SK-MEL-5 (cell line): ENCODE measurements around the gene PDS5B. TPM values are rescaled to one million over a fixed set of nuclear protein-coding genes. Genes with fewer than 3 reads are reported as not detected.
"Not testable (repeated sequence)": the region's sequence is repeated elsewhere in the genome, so short reads cannot be mapped to it uniquely, and the experiment has no call there.

Experiments
- DNase-seq: peaks from one replicate; pipeline ENCODE4 v3.0.0-alpha.2; 2016; ENCODE audit warnings: low read depth, low spot score
- in situ Hi-C: cut with HindIII; loops from 2 replicates; pipeline ENCODE4 v1.10.0; 2016; ENCODE audit warnings: low sequenced_read_pairs, high pct_unique_total_duplicates, low pct_unique_long_range_greater_than_20kb
- small RNA-seq, 2 experiments: library from RNA; depleted of rRNA; stranded (forward); fragments of <200 nt; gene quantifications; one replicate each; pipeline ENCODE3, GENCODE V24; 2014
- total RNA-seq: library from RNA; depleted of rRNA; stranded (reverse); fragments of >200 nt; shearing (Covaris generic); gene quantifications from 2 replicates; pipeline ENCODE4 v1.2.3, GENCODE V29; 2014; rRNA removed

The PDS5B gene
- total RNA-seq, 1 experiment from 2014 or later: 15.2 TPM

DNA sequence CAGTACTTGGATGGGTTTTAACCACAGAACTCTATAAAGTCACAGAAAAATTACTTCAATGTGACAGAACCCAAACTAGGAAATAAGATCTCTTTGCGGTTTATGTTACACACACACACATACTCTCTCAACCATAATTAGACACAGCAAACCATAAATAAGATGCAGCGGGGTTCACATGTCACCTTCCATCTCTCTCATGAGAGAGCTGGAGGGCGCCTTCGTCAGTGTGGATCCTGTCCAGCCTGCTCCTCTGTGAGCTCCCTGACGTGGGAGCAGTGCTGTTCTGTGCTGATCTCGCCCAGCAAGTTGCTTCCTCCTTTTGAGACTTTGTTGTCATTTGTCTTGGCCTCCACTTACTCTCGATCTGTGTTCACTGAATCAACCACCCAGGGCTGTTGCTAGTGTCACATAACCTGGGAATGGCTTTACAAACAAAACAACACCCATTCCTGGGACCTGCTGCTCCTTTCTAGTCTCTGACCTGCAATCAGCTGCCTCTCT is 225.1 kb downstream of the PDS5B start:
- in situ Hi-C loops: no loop called here
- no peak for DNase-seq

GRCh38 chr13:32821149-32821688 is 235.0 kb downstream of the PDS5B start:
- no peak for DNase-seq
- in situ Hi-C loops: no loop called here

GRCh38 chr13:32822771-32823170 is 236.5 kb downstream of the PDS5B start:
- in situ Hi-C loops: no loop called here
- no peak for DNase-seq

- in situ Hi-C loops: no loop called here
- DNase-seq: no peak
Observed at GRCh38 chr13:32823597-32823996, 237.3 kb downstream of the PDS5B start.

- in situ Hi-C loops: no loop called here
- peak; percentile 17 for DNase-seq
Observed at GRCh38 chr13:32824061-32824460, 237.8 kb downstream of the PDS5B start.

DNA sequence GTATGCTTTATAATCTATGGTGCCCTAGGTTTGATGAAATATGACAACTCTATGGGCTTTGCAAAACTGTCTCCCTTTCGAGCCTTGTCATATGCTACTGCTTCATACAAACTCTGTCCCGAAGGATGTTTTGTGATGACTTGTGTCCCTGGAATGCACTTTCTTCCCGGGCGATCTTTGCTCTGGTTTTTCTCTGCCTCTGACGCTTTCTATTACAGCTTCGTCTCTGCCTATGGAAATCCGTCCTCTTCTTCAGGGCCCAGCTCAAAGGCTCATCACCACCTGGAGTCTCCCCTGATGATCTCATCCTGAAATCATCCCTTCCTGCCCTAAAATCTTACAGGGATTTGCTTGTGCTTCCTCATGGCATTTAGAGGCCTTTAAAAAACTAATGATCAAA is 238.4 kb downstream of the PDS5B start:
- in situ Hi-C loops: no loop called here
- no peak for DNase-seq

DNA sequence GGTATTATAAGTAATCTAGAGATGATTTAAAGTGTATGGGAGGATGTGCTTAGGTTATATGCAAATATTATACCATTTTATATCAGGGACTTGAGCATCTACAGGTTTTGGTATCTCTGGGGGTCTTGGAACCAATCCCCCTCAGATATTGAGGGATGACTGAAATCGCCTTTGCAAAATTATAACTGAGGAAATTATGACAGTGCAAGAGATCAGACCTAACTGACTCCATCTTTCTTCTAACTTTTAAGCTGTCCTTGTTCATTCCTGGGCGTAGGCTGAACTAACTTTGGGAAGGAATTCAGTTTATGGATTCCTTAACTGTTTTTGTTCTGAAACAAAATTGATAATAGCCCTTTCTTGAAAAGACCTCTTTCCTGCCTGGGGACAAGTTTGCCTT is 239.2 kb downstream of the PDS5B start:
- in situ Hi-C loops: no loop called here
- no peak for DNase-seq

DNA sequence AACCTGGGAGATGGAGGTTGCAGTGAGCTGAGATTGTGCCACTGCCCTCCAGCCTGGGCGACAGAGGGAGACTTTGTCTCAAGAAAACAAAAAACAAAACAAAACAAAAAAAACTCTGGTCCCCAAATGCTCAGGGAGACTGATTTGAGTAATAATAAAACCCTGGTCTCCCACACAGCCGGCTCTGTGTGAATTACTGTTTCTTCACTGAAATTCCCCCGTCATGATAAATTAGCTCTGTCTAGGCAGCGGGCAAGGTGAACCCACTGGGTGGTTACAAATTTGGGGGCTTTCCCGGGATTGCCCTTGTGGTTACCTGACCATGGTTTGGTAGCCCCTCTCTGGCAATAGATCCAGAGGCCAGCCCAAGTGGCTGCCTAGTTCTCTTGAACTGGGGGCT is 240.1 kb downstream of the PDS5B start:
- DNase-seq, in situ Hi-C loops: not testable (repeated sequence)

Small RNA genes within 50 kb of the gene (small RNA-seq; reads per million reads assigned to genes)
- 0 reads per million in 2 experiments for gene RNY1P4

Other genes starting within 250 kb of the PDS5B start
- 0.21 and 0.29 TPM in 2 replicates for gene N4BP2L1, start 158.3 kb upstream of the PDS5B start, total RNA-seq
- 104 TPM in 2 replicates for gene N4BP2L2, start 47.7 kb upstream of the PDS5B start, total RNA-seq